Measurements from ENCODE around the gene MBD3L5.

MBD3L5 gene

GRCh38 chr19:7069904-7070226, 39.5 kb downstream of the MBD3L5 start:
- Histone ChIP-seq H3K9ac (ENCODE audit: low read length) (peak overlapping the region; percentile 81), H3K4me1 (ENCODE audit: insufficient read depth, low read length) (peaks cover 10% of the 10 kb centered on the region), H3K36me3 (ENCODE audit: insufficient read depth, low read length) (peaks cover 30% of the 10 kb centered on the region), H3K27ac (ENCODE audit: low read depth, low read length) (peak overlapping the region; percentile 93), H3K27me3 (ENCODE audit: control insufficient read depth in 1 of 2, insufficient read depth in 2 of 2, low read length in 2 of 2) (no peaks in the 10 kb centered on the region), H3K9me3 (ENCODE audit: low read length) (no peaks in the 10 kb centered on the region), H3K4me3 (ENCODE audit: low read depth in 1 of 2, low read length in 2 of 2) (peak overlapping the region; percentile 98)

DNA sequence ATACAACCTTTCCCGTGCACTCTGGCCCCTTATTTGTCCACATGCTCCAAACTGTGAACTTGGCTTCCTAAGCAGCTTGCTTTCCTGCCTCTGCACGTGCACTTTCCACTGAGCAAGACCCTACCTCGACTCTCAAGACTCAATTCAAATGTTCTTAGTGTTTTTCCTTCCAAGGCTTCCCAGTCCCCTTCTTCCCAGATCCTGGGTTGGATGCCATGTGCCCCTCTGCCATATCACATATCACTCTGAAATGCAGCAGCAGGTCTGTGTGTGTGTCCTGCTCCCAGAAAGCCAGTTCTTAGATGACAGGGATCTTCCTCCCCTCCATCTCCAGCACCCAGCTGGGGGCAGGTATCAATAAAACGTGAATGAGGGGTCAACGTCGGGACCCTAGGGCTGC, 42.2 kb downstream of the MBD3L5 start:
- peaks cover 10% of the 10 kb centered on the region for H3K4me1 ChIP-seq (ENCODE audit: insufficient read depth, low read length)
- no peak overlapping the region for H3K4me3 ChIP-seq (ENCODE audit: low read depth in 1 of 2, low read length in 2 of 2)
- H3K27me3 ChIP-seq (ENCODE audit: control insufficient read depth in 1 of 2, insufficient read depth in 2 of 2, low read length in 2 of 2), result no peaks in the 10 kb centered on the region
- H3K27ac ChIP-seq (ENCODE audit: low read depth, low read length), result no peak overlapping the region
- H3K9me3 ChIP-seq (ENCODE audit: low read length), result peaks cover 19% of the 10 kb centered on the region
- H3K36me3 ChIP-seq (ENCODE audit: insufficient read depth, low read length), result peaks cover 57% of the 10 kb centered on the region
- no peak overlapping the region for H3K9ac ChIP-seq (ENCODE audit: low read length)

GRCh38 chr19:7074705-7075282, 44.4 kb downstream of the MBD3L5 start:
- Histone ChIP-seq H3K4me3 (ENCODE audit: low read depth in 1 of 2, low read length in 2 of 2) (no peak overlapping the region), H3K27ac (ENCODE audit: low read depth, low read length) (no peak overlapping the region), H3K9ac (ENCODE audit: low read length) (no peak overlapping the region), H3K36me3 (ENCODE audit: insufficient read depth, low read length) (peaks cover 75% of the 10 kb centered on the region), H3K9me3 (ENCODE audit: low read length) (peaks cover 37% of the 10 kb centered on the region), H3K4me1 (ENCODE audit: insufficient read depth, low read length) (peaks cover 10% of the 10 kb centered on the region), H3K27me3 (ENCODE audit: control insufficient read depth in 1 of 2, insufficient read depth in 2 of 2, low read length in 2 of 2) (no peaks in the 10 kb centered on the region)

DNA sequence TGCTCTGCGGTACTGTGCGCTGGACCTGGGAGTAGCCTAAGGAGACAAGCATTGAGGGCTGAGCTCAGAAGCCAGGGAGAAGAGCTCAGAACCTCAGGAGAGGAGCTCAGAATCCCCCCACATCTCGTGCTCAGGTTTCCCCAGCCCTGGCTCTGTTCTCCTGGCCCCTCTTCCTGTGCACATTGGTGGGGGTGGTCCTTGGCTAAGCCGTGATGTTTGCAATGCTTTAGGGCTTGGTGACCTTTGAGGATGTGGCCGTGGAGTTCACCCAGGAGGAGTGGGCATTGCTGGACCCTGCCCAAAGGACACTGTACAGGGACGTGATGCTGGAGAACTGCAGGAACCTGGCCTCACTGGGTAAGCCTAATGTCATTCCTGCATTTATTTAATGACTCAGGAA, 45.8 kb downstream of the MBD3L5 start:
- Histone ChIP-seq H3K27ac (ENCODE audit: low read depth, low read length) (no peak overlapping the region), H3K9me3 (ENCODE audit: low read length) (peaks cover 50% of the 10 kb centered on the region), H3K36me3 (ENCODE audit: insufficient read depth, low read length) (peaks cover 87% of the 10 kb centered on the region)

DNA sequence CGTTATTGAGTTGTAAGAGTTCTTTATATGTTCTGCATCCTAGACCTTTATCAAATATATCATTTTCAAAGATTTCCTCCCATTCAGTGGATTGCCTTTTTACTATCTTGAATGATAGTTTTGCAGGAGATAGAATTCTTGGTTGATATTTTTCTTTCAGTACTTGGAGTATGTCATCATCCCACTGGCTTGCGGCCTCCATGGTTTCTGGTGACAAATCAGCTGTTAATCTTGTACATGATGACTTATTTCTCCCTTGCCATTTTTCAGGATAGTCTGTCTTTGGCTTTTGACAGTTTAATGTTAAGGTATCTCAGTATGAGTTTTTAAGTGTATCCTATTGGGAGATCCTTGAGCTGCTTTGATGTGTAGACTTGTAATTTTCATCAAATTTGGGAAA, 47.6 kb downstream of the MBD3L5 start:
- Histone ChIP-seq H3K4me3 (ENCODE audit: low read depth in 1 of 2, low read length in 2 of 2) (no peak overlapping the region), H3K9ac (ENCODE audit: low read length) (no peak overlapping the region), H3K27me3 (ENCODE audit: control insufficient read depth in 1 of 2, insufficient read depth in 2 of 2, low read length in 2 of 2) (no peaks in the 10 kb centered on the region), H3K4me1 (ENCODE audit: insufficient read depth, low read length) (no peaks in the 10 kb centered on the region), H3K36me3 (ENCODE audit: insufficient read depth, low read length) (peaks cover 95% of the 10 kb centered on the region), H3K27ac (ENCODE audit: low read depth, low read length) (no peak overlapping the region), H3K9me3 (ENCODE audit: low read length) (peaks cover 69% of the 10 kb centered on the region)

More for the DNA sequence above, 45.8 kb downstream of the MBD3L5 start:
- Histone ChIP-seq H3K9ac (ENCODE audit: low read length) (no peak overlapping the region), H3K4me1 (ENCODE audit: insufficient read depth, low read length) (no peaks in the 10 kb centered on the region), H3K4me3 (ENCODE audit: low read depth in 1 of 2, low read length in 2 of 2) (no peak overlapping the region), H3K27me3 (ENCODE audit: control insufficient read depth in 1 of 2, insufficient read depth in 2 of 2, low read length in 2 of 2) (no peaks in the 10 kb centered on the region)
